HCT116 (cell line): ENCODE data around the gene CFAP221. TPM values are rescaled to one million over a fixed set of nuclear protein-coding genes. Genes with fewer than 3 reads are reported as not detected.

Source experiments
- ATAC-seq: fragments of 200-7000 bp; cut with Tn5 transposase; 2 replicates; pipeline ENCODE4 v1.9.1; 2020; ENCODE audit warnings: mild to moderate bottlenecking, moderate library complexity
- BruUV-seq: library from RNA; stranded (reverse); fragments of 400-500 nt; replicated peaks from 2 replicates; lab custom pipeline; 2021; lab: Mats Ljungman, UMichigan
- CTCF ChIA-PET: fragments of 300-600 bp; sonication (Branson Sonifier 250); formaldehyde crosslinking; loops from one replicate; lab custom pipeline; 2021; ENCODE audit warnings: antibody characterized with exemption; lab: Charles Lee
- POLR2A ChIA-PET: fragments of 300-600, 350-600 bp; sonication (Branson Sonifier 250); formaldehyde crosslinking; loops from one replicate; lab custom pipeline; 2021; ENCODE audit warnings: antibody characterized with exemption; lab: Charles Lee
- RAD21 ChIA-PET, 2 experiments: fragments of 300-600 bp; sonication (Branson Sonifier 250); formaldehyde crosslinking; loops; one replicate each; lab custom pipeline; 2023; ENCODE audit warnings: low total read pairs in 2 of 2; ENCODE audit not compliant: uncharacterized antibody in 2 of 2, unreplicated experiment in 2 of 2, low non-redundant PET in 1 of 2; lab: Charles Lee
- DNase-seq: peaks from one replicate; pipeline ENCODE4 v3.0.0-alpha.2; 2010; ENCODE audit warnings: low read depth, low spot score
- H2AFZ ChIP-seq: fragments of 200-600 bp; shearing (Covaris generic), sonication (generic); 2 replicates; pipeline ENCODE4 v1.6.1; 2017; ENCODE audit warnings: low read depth, mixed run types, mixed read lengths, antibody characterized with exemption, low read length; ENCODE audit not compliant: poor library complexity, severe bottlenecking
- H3K27ac ChIP-seq: 2 replicates; pipeline ENCODE4 v1.5.1; 2012; ENCODE audit warnings: low read depth, low read length
- H3K27me3 ChIP-seq: fragments of 200-600 bp; sonication (generic); 2 replicates; pipeline ENCODE4 v1.6.1; 2016; ENCODE audit warnings: mixed run types, low read length, mixed read lengths; ENCODE audit not compliant: insufficient read depth
- H3K36me3 ChIP-seq, 2 experiments: fragments of 200-500 bp in 1 of 2; fragments of 200-600 bp in 1 of 2; sonication (Bioruptor generic) in 1 of 2; sonication (generic) in 1 of 2; 2 replicates each; pipeline versions ENCODE4 v1.5.1 to v1.6.1; 2014 to 2016; ENCODE audit warnings: low read length in 2 of 2, inconsistent platforms in 1 of 2, mixed read lengths in 1 of 2, mixed run types in 1 of 2; ENCODE audit not compliant: insufficient read depth in 2 of 2, control insufficient read depth in 1 of 2
- H3K4me1 ChIP-seq, 2 experiments: fragments of 200-600 bp in 1 of 2; sonication (generic) in 1 of 2; 2 replicates each; pipeline versions ENCODE4 v1.5.1 to v1.6.1; 2012 to 2017; ENCODE audit warnings: low read length in 2 of 2, inconsistent platforms in 1 of 2, mild to moderate bottlenecking in 1 of 2, mixed read lengths in 1 of 2, mixed run types in 1 of 2, moderate library complexity in 1 of 2; ENCODE audit not compliant: insufficient read depth in 2 of 2, control insufficient read depth in 1 of 2
- H3K4me2 ChIP-seq: fragments of 200-600 bp; sonication (generic); 2 replicates; pipeline ENCODE4 v1.6.1; 2017; ENCODE audit warnings: mixed run types, low read length, mixed read lengths
- H3K4me3 ChIP-seq, 2 experiments: fragments of 200-600 bp in 1 of 2; sonication (generic) in 1 of 2; replicated peaks in 1 of 2; 2 replicates each; pipeline ENCODE4 v1.5.1; 2011 to 2016; ENCODE audit warnings: low read length in 2 of 2, control low read depth in 1 of 2, low read depth in 1 of 2, mild to moderate bottlenecking in 1 of 2, mixed read lengths in 1 of 2, mixed run types in 1 of 2
- H3K79me2 ChIP-seq: fragments of 200-600 bp; sonication (generic); 2 replicates; pipeline ENCODE4 v1.6.1; 2017; ENCODE audit warnings: mild to moderate bottlenecking, mixed run types, low read length, moderate library complexity, mixed read lengths; ENCODE audit not compliant: insufficient read depth
- H3K9ac ChIP-seq: fragments of 200-600 bp; sonication (generic); 2 replicates; pipeline ENCODE4 v1.6.1; 2016; ENCODE audit warnings: low read length, mixed read lengths
- H3K9me2 ChIP-seq: fragments of 200-600 bp; sonication (generic), shearing (Covaris generic); 2 replicates; pipeline ENCODE4 v1.6.1; 2017; ENCODE audit warnings: mixed run types, mild to moderate bottlenecking, moderate library complexity; ENCODE audit not compliant: insufficient read depth
- H3K9me3 ChIP-seq, 2 experiments: fragments of 200-500 bp in 1 of 2; fragments of 200-600 bp in 1 of 2; sonication (Bioruptor generic) in 1 of 2; sonication (generic) in 1 of 2; 2 replicates each; pipeline ENCODE4 v1.6.1; 2014 to 2017; ENCODE audit warnings: low read length in 2 of 2, mixed read lengths in 2 of 2, inconsistent platforms in 1 of 2, low read depth in 1 of 2, mild to moderate bottlenecking in 1 of 2, mixed run types in 1 of 2, moderate library complexity in 1 of 2; ENCODE audit not compliant: control insufficient read depth in 1 of 2, insufficient read depth in 1 of 2
- H4K20me1 ChIP-seq: fragments of 200-600 bp; sonication (generic), shearing (Covaris generic); 2 replicates; pipeline ENCODE4 v1.6.1; 2017; ENCODE audit warnings: mixed run types, mild to moderate bottlenecking, moderate library complexity; ENCODE audit not compliant: insufficient read depth
- CBX3 ChIP-seq: IDR thresholded peaks from 2 replicates; pipeline ENCODE4 v1.6.1; 2012; ENCODE audit warnings: low read depth
- ELF1 ChIP-seq: IDR thresholded peaks from 2 replicates; pipeline ENCODE4 v1.6.1; 2012; ENCODE audit warnings: low read depth, borderline replicate concordance
- EZH2 ChIP-seq: fragments of 200-600 bp; sonication (generic); IDR thresholded peaks from 2 replicates; pipeline ENCODE4 v1.6.1; 2017; ENCODE audit warnings: antibody characterized with exemption, mixed run types
- FOSL1 ChIP-seq: IDR thresholded peaks from 2 replicates; pipeline ENCODE4 v1.6.1; 2012; ENCODE audit warnings: low read depth
- JUND ChIP-seq: IDR thresholded peaks from 2 replicates; pipeline ENCODE4 v1.6.1; 2012
- POLR2AphosphoS5 ChIP-seq: IDR thresholded peaks from 2 replicates; pipeline ENCODE4 v1.6.1; 2011; ENCODE audit warnings: mild to moderate bottlenecking, low read depth, low read length, moderate library complexity
- SIN3A ChIP-seq: IDR thresholded peaks from 2 replicates; pipeline ENCODE4 v1.6.1; 2012; ENCODE audit warnings: low read depth
- SP1 ChIP-seq: IDR thresholded peaks from 2 replicates; pipeline ENCODE4 v1.6.1; 2012; ENCODE audit warnings: low read depth
- SRF ChIP-seq: IDR thresholded peaks from 2 replicates; pipeline ENCODE4 v1.6.1; 2012; ENCODE audit warnings: low read depth
- TCF7L2 ChIP-seq: IDR thresholded peaks from 2 replicates; pipeline ENCODE4 v1.7.0; 2011; ENCODE audit warnings: borderline replicate concordance, inconsistent platforms; ENCODE audit not compliant: insufficient read depth, insufficient read length; ENCODE audit errors: extremely low read depth
- YY1 ChIP-seq: IDR thresholded peaks from 2 replicates; pipeline ENCODE4 v1.6.1; 2011; ENCODE audit warnings: low read length, low read depth, moderate library complexity, mild to moderate bottlenecking; ENCODE audit not compliant: insufficient replicate concordance; ENCODE audit errors: extremely low read depth
- ZFX ChIP-seq: fragments of 450-650 bp; IDR thresholded peaks from 2 replicates; pipeline ENCODE4 v1.6.1; 2017
- intact Hi-C: fragments of 100-400 bp; cut with micrococcal nuclease; formaldehyde crosslinking; loops from 2 replicates; pipeline ENCODE4 v1.10.0; 2022
- total RNA-seq: library from RNA; stranded (reverse); gene quantifications from one replicate; pipeline ENCODE4 v1.2.1, GENCODE V29; 2021; ENCODE audit not compliant: unreplicated experiment
- TF ChIP-seq, protein P1 (sequence below), 3 experiments: fragments of 200-600 bp in 1 of 3; sonication (generic) in 1 of 3; IDR thresholded peaks in 2 of 3; conservative IDR thresholded peaks in 1 of 3; 2 replicates each; pipeline ENCODE4 v1.5.1; 2012 to 2017; ENCODE audit warnings: low read depth in 2 of 3, low read length in 2 of 3, antibody characterized with exemption in 1 of 3, borderline replicate concordance in 1 of 3, control low read depth in 1 of 3, mild to moderate bottlenecking in 1 of 3, mixed read lengths in 1 of 3, mixed run types in 1 of 3, moderate library complexity in 1 of 3; ENCODE audit not compliant: insufficient read depth in 1 of 3
- TF ChIP-seq, protein P2 (sequence below): IDR thresholded peaks from 2 replicates; pipeline ENCODE4 v1.6.1; 2012; ENCODE audit warnings: low read depth
- TF ChIP-seq, protein P3 (sequence below): IDR thresholded peaks from 2 replicates; pipeline ENCODE4 v1.6.1; 2012

Gene CFAP221
- total RNA-seq, 1 experiment from 2014 or later, result 0.96 TPM

DNA sequence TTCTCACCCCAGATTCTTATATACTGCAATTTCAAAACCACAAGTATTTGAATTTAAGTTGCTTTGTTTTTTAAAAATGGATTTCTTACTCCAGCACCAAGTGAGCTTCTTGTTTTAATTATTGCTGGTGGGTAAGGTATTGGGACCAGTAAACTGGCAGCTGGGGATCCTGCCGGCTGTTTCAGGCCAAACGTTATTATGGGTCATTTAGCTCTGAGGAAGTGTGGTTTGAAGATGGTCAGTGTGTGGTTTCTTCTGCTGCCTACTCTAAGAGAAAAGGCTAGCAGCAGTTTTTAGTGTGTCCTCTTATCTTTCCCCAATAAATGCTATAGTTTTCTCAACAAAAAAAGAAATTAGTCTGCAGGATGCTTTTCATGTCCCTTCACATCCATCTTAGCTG is 30.6 kb downstream of the CFAP221 start:
- no peaks in the 10 kb centered on the region for H3K36me3 ChIP-seq
- no peaks in the 10 kb centered on the region for H3K9me2 ChIP-seq
- H3K4me1 ChIP-seq, result no peaks in the 10 kb centered on the region
- no peaks in the 10 kb centered on the region for H4K20me1 ChIP-seq
- CTCF ChIA-PET, result no interaction called here
- H3K27me3 ChIP-seq, result no peaks in the 10 kb centered on the region
- POLR2A ChIA-PET, result no interaction called here
- TF ChIP-seq, protein P1, sequence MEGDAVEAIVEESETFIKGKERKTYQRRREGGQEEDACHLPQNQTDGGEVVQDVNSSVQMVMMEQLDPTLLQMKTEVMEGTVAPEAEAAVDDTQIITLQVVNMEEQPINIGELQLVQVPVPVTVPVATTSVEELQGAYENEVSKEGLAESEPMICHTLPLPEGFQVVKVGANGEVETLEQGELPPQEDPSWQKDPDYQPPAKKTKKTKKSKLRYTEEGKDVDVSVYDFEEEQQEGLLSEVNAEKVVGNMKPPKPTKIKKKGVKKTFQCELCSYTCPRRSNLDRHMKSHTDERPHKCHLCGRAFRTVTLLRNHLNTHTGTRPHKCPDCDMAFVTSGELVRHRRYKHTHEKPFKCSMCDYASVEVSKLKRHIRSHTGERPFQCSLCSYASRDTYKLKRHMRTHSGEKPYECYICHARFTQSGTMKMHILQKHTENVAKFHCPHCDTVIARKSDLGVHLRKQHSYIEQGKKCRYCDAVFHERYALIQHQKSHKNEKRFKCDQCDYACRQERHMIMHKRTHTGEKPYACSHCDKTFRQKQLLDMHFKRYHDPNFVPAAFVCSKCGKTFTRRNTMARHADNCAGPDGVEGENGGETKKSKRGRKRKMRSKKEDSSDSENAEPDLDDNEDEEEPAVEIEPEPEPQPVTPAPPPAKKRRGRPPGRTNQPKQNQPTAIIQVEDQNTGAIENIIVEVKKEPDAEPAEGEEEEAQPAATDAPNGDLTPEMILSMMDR (IDR thresholded peaks at IDR 0.05 in 2 of 3, conservative IDR thresholded peaks at IDR 0.05 in 1 of 3; ENCODE audit: borderline replicate concordance in 1 of 3, insufficient read depth in 1 of 3, low read depth in 2 of 3, low read length in 2 of 3), result no peak
- TF ChIP-seq SRF, result no peak
- no peak for TF ChIP-seq EZH2
- no peak for TF ChIP-seq TCF7L2
- no peak for TF ChIP-seq CBX3
- no peak for TF ChIP-seq JUND
- no peak for TF ChIP-seq SP1
- ATAC-seq (no peak), DNase-seq (no peak)
- no peak overlapping the region for H3K4me3 ChIP-seq
- RAD21 ChIA-PET, result no interaction called here
- H3K4me2 ChIP-seq, result no peak overlapping the region
- H3K27ac ChIP-seq, result no peak overlapping the region
- no TSS peak for BruUV-seq
- no peak overlapping the region for H3K9ac ChIP-seq
- H3K79me2 ChIP-seq, result no peaks in the 10 kb centered on the region
- H3K9me3 ChIP-seq, result no peaks in the 10 kb centered on the region
- no peak overlapping the region for H2AFZ ChIP-seq
- intact Hi-C loops, result no loop called here

DNA sequence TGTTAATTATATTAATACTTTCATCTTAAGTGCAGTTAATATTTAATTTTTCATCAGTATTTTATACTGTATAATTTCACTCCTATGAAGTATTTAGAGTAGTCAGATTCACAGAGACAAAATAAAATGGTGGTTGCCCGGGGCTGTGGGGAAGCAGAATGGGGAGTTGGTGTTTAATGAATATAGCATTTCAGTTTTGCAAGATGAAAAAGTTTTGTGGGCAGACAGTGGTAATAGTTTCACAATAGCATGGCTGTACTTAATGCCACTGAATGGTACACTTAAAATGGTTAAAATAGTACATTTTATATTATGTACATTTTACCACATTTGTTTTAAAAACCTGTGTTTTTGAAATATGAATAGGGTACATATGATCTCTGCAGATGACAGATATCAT is 31.2 kb downstream of the CFAP221 start:
- Histone ChIP-seq H3K4me3 (no peak overlapping the region), H4K20me1 (no peaks in the 10 kb centered on the region), H3K27me3 (no peaks in the 10 kb centered on the region), H3K4me1 (no peaks in the 10 kb centered on the region), H3K9me2 (no peaks in the 10 kb centered on the region), H3K9me3 (no peaks in the 10 kb centered on the region), H3K79me2 (no peaks in the 10 kb centered on the region), H3K27ac (no peak overlapping the region), H3K4me2 (no peak overlapping the region), H2AFZ (no peak overlapping the region), H3K9ac (no peak overlapping the region), H3K36me3 (no peaks in the 10 kb centered on the region)
- DNase-seq, result no peak
- RAD21 ChIA-PET, result no interaction called here
- POLR2A ChIA-PET, result no interaction called here
- no peak for ATAC-seq
- CTCF ChIA-PET, result no interaction called here
- TF ChIP-seq SP1 (no peak), CBX3 (no peak), SRF (no peak), TCF7L2 (no peak), YY1 (no peak), FOSL1 (no peak), POLR2AphosphoS5 (no peak), ELF1 (no peak), SIN3A (no peak), ZFX (no peak), EZH2 (no peak)
- TF ChIP-seq, protein P2, sequence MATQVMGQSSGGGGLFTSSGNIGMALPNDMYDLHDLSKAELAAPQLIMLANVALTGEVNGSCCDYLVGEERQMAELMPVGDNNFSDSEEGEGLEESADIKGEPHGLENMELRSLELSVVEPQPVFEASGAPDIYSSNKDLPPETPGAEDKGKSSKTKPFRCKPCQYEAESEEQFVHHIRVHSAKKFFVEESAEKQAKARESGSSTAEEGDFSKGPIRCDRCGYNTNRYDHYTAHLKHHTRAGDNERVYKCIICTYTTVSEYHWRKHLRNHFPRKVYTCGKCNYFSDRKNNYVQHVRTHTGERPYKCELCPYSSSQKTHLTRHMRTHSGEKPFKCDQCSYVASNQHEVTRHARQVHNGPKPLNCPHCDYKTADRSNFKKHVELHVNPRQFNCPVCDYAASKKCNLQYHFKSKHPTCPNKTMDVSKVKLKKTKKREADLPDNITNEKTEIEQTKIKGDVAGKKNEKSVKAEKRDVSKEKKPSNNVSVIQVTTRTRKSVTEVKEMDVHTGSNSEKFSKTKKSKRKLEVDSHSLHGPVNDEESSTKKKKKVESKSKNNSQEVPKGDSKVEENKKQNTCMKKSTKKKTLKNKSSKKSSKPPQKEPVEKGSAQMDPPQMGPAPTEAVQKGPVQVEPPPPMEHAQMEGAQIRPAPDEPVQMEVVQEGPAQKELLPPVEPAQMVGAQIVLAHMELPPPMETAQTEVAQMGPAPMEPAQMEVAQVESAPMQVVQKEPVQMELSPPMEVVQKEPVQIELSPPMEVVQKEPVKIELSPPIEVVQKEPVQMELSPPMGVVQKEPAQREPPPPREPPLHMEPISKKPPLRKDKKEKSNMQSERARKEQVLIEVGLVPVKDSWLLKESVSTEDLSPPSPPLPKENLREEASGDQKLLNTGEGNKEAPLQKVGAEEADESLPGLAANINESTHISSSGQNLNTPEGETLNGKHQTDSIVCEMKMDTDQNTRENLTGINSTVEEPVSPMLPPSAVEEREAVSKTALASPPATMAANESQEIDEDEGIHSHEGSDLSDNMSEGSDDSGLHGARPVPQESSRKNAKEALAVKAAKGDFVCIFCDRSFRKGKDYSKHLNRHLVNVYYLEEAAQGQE, result no peak
- TF ChIP-seq, protein P3, sequence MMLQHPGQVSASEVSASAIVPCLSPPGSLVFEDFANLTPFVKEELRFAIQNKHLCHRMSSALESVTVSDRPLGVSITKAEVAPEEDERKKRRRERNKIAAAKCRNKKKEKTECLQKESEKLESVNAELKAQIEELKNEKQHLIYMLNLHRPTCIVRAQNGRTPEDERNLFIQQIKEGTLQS, result no peak
- intact Hi-C loops, result no loop called here
- no TSS peak for BruUV-seq
